Measurements from ENCODE around the gene CCDC188.

Gene CCDC188

GRCh38 chr22:20183823-20184222 lies 33.0 kb upstream of the CCDC188 start:
- Histone ChIP-seq H3K4me3 (no peak overlapping the region), H3K27ac (no peak overlapping the region)

GRCh38 chr22:20183101-20183500 lies 32.2 kb upstream of the CCDC188 start:
- DNase-seq (ENCODE audit: low spot score), result no peak
- no peak overlapping the region for H3K4me3 ChIP-seq
- H3K27ac ChIP-seq, result no peak overlapping the region
- TF ChIP-seq CTCF (IDR thresholded peaks at IDR 0.05), result no peak

More at GRCh38 chr22:20183823-20184222, 33.0 kb upstream of the CCDC188 start:
- no peak for DNase-seq (ENCODE audit: low spot score)
- TF ChIP-seq CTCF (IDR thresholded peaks at IDR 0.05), result no peak

GRCh38 chr22:20182365-20182764 lies 31.5 kb upstream of the CCDC188 start:
- DNase-seq (ENCODE audit: low spot score), result no peak
- Histone ChIP-seq H3K27ac (no peak overlapping the region), H3K4me3 (no peak overlapping the region)
- no peak for TF ChIP-seq CTCF (IDR thresholded peaks at IDR 0.05)

GRCh38 chr22:20181884-20182236 lies 31.0 kb upstream of the CCDC188 start:
- Histone ChIP-seq H3K4me3 (no peak overlapping the region), H3K27ac (no peak overlapping the region)
- TF ChIP-seq CTCF (IDR thresholded peaks at IDR 0.05), result no peak
- DNase-seq (ENCODE audit: low spot score), result no peak

- TF ChIP-seq CTCF (IDR thresholded peaks at IDR 0.05), result no peak
- Histone ChIP-seq H3K4me3 (no peak overlapping the region), H3K27ac (no peak overlapping the region)
- no peak for DNase-seq (ENCODE audit: low spot score)
These were observed 30.5 kb upstream of the CCDC188 start for GRCh38 chr22:20181194-20181883.

GRCh38 chr22:20180640-20181039 lies 29.8 kb upstream of the CCDC188 start:
- Histone ChIP-seq H3K27ac (no peak overlapping the region), H3K4me3 (no peak overlapping the region)
- no peak for TF ChIP-seq CTCF (IDR thresholded peaks at IDR 0.05)
- DNase-seq (ENCODE audit: low spot score), result no peak

GRCh38 chr22:20180245-20180630 lies 29.4 kb upstream of the CCDC188 start:
- no peak overlapping the region for H3K4me3 ChIP-seq
- DNase-seq (ENCODE audit: low spot score), result no peak
- H3K27ac ChIP-seq, result no peak overlapping the region
- TF ChIP-seq CTCF (IDR thresholded peaks at IDR 0.05), result no peak
